IMR-90 (cell line): ENCODE measurements around the gene SRMS. TPM values are rescaled to one million over a fixed set of nuclear protein-coding genes. Genes with fewer than 3 reads are reported as not detected.

Experiments
- ATAC-seq: fragments of 200-7000 bp; cut with Tn5 transposase; 2 replicates; pipeline ENCODE4 v1.9.1; 2020; ENCODE audit warnings: low read depth, mild to moderate bottlenecking, moderate library complexity
- BruUV-seq: library from RNA; stranded (reverse); fragments of 400-500 nt; replicated peaks from 2 replicates; lab custom pipeline; 2021; lab: Mats Ljungman, UMichigan
- CTCF ChIA-PET: fragments of 300-600 bp; formaldehyde crosslinking; extraction: SDS; loops from one replicate; lab custom pipeline; 2021; ENCODE audit warnings: antibody characterized with exemption; lab: Yijun Ruan, JAX
- POLR2A ChIA-PET: fragments of 300-600 bp; sonication (Branson Sonifier 250); formaldehyde crosslinking; loops from one replicate; lab custom pipeline; 2022; ENCODE audit warnings: antibody characterized with exemption; ENCODE audit not compliant: unreplicated experiment; lab: Charles Lee
- DNase-seq: peaks from one replicate; pipeline ENCODE4 v3.0.0; 2013
- H2AFZ ChIP-seq: replicated peaks from 2 replicates; pipeline ENCODE3; 2013; ENCODE audit warnings: low read length, mild to moderate bottlenecking; ENCODE audit not compliant: poor library complexity
- H2AK5ac ChIP-seq: 2 replicates; pipeline ENCODE4 v1.6.1; 2013; ENCODE audit warnings: low read depth, low read length, inconsistent platforms
- H2AK9ac ChIP-seq: replicated peaks from 2 replicates; pipeline ENCODE3; 2013; ENCODE audit warnings: mild to moderate bottlenecking, low read depth, low read length, moderate library complexity; ENCODE audit not compliant: poor library complexity
- H2BK120ac ChIP-seq: 2 replicates; pipeline ENCODE4 v1.6.1; 2013; ENCODE audit warnings: low read depth, low read length, inconsistent platforms
- H2BK15ac ChIP-seq: 3 replicates; pipeline ENCODE4 v1.6.1; 2013; ENCODE audit warnings: low read depth, low read length, inconsistent platforms
- H2BK20ac ChIP-seq: 2 replicates; pipeline ENCODE4 v1.6.1; 2013; ENCODE audit warnings: low read depth, mild to moderate bottlenecking, inconsistent platforms, low read length, moderate library complexity
- H2BK5ac ChIP-seq: 2 replicates; pipeline ENCODE4 v1.6.1; 2013; ENCODE audit warnings: mild to moderate bottlenecking, low read depth, low read length, inconsistent platforms; ENCODE audit not compliant: poor library complexity, severe bottlenecking
- H3K14ac ChIP-seq: replicated peaks from 2 replicates; pipeline ENCODE4 v1.6.1; 2013; ENCODE audit warnings: low read depth, low read length, inconsistent platforms
- H3K18ac ChIP-seq: 2 replicates; pipeline ENCODE4 v1.6.1; 2013; ENCODE audit warnings: low read depth, low read length, control low read depth
- H3K23ac ChIP-seq: 2 replicates; pipeline ENCODE4 v1.6.1; 2013; ENCODE audit warnings: low read depth, low read length, inconsistent platforms
- H3K27ac ChIP-seq: 2 replicates; pipeline ENCODE4 v1.5.1; 2013; ENCODE audit warnings: mild to moderate bottlenecking, control low read depth, low read length; ENCODE audit not compliant: insufficient read depth
- H3K27me3 ChIP-seq: 2 replicates; pipeline ENCODE4 v1.6.1; 2013; ENCODE audit warnings: low read length; ENCODE audit not compliant: control insufficient read depth, insufficient read depth
- H3K36me3 ChIP-seq: 2 replicates; pipeline ENCODE4 v1.6.1; 2013; ENCODE audit warnings: low read length, mixed read lengths; ENCODE audit not compliant: control insufficient read depth, insufficient read depth
- H3K4ac ChIP-seq: 2 replicates; pipeline ENCODE4 v1.6.1; 2013; ENCODE audit warnings: low read depth, low read length, inconsistent platforms
- H3K4me1 ChIP-seq: 2 replicates; pipeline ENCODE4 v1.6.1; 2013; ENCODE audit warnings: low read length, mixed read lengths; ENCODE audit not compliant: control insufficient read depth, insufficient read depth
- H3K4me2 ChIP-seq: 2 replicates; pipeline ENCODE4 v1.6.1; 2013; ENCODE audit warnings: low read depth, mild to moderate bottlenecking, control low read depth, low read length, moderate library complexity
- H3K4me3 ChIP-seq: 2 replicates; pipeline ENCODE4 v1.5.1; 2013; ENCODE audit warnings: low read depth, mild to moderate bottlenecking, control low read depth, low read length, moderate library complexity; ENCODE audit not compliant: insufficient read depth
- H3K56ac ChIP-seq: 2 replicates; pipeline ENCODE4 v1.6.1; 2013; ENCODE audit warnings: low read length, inconsistent platforms; ENCODE audit not compliant: insufficient read depth; ENCODE audit errors: extremely low read depth
- H3K79me1 ChIP-seq, 2 experiments: 2 replicates each; pipeline ENCODE4 v1.6.1; 2013; ENCODE audit warnings: low read length in 2 of 2, inconsistent platforms in 1 of 2, low read depth in 1 of 2
- H3K9ac ChIP-seq: 2 replicates; pipeline ENCODE4 v1.6.1; 2013; ENCODE audit warnings: low read depth, low read length, control low read depth
- H3K9me1 ChIP-seq: 2 replicates; pipeline ENCODE4 v1.6.1; 2013; ENCODE audit warnings: low read length, inconsistent platforms; ENCODE audit not compliant: insufficient read depth
- H3K9me3 ChIP-seq: 2 replicates; pipeline ENCODE4 v1.6.1; 2013; ENCODE audit warnings: low read length; ENCODE audit not compliant: control insufficient read depth, insufficient read depth
- H4K20me1 ChIP-seq: 2 replicates; pipeline ENCODE4 v1.6.1; 2013; ENCODE audit warnings: low read length, inconsistent platforms; ENCODE audit not compliant: insufficient read depth
- H4K5ac ChIP-seq: 2 replicates; pipeline ENCODE4 v1.6.1; 2013; ENCODE audit warnings: mild to moderate bottlenecking, low read depth, low read length, control low read depth
- H4K8ac ChIP-seq, 2 experiments: 2 replicates each; pipeline ENCODE4 v1.6.1; 2013; ENCODE audit warnings: low read depth in 2 of 2, low read length in 2 of 2, control low read depth in 1 of 2, inconsistent platforms in 1 of 2
- H4K91ac ChIP-seq: 2 replicates; pipeline ENCODE4 v1.6.1; 2013; ENCODE audit warnings: low read depth, low read length, inconsistent platforms; ENCODE audit not compliant: insufficient read depth
- MAZ ChIP-seq: IDR thresholded peaks from 2 replicates; pipeline ENCODE4 v1.6.1; 2012; ENCODE audit warnings: low read depth, mild to moderate bottlenecking, low read length, improper control_type of control experiment, moderate library complexity, borderline replicate concordance
- POLR2A ChIP-seq: IDR thresholded peaks from 2 replicates; pipeline ENCODE4 v1.6.1; 2012; ENCODE audit warnings: mild to moderate bottlenecking, low read depth, low read length
- RAD21 ChIP-seq: IDR thresholded peaks from 2 replicates; pipeline ENCODE4 v1.6.1; 2012; ENCODE audit warnings: low read length, improper control_type of control experiment
- RCOR1 ChIP-seq: IDR thresholded peaks from 2 replicates; pipeline ENCODE4 v1.6.1; 2012; ENCODE audit warnings: mild to moderate bottlenecking, low read length, improper control_type of control experiment; ENCODE audit not compliant: insufficient replicate concordance
- RFX5 ChIP-seq: IDR thresholded peaks from 2 replicates; pipeline ENCODE4 v1.8.0; 2012; ENCODE audit warnings: low read depth, mild to moderate bottlenecking, low read length, moderate library complexity
- WGBS, 2 experiments: methylation state at CpG; one replicate each; pipeline versions ENCODE4 v1.1.5 to v1.1.7; 2013; ENCODE audit warnings: missing lambda C conversion rate in 2 of 2; ENCODE audit not compliant: insufficient read length in 1 of 2; ENCODE audit errors: extremely low coverage in 2 of 2; 5-methylcytosine and 5-hydroxymethylcytosine counted together
- dilution Hi-C: fragments of 300-500 bp; cut with HindIII; formaldehyde crosslinking; loops from one replicate; pipeline ENCODE4 v1.14.3; 2018; ENCODE audit warnings: low sequenced_read_pairs; ENCODE audit not compliant: unreplicated experiment
- in situ Hi-C: fragments of 300-500 bp; cut with MboI; formaldehyde crosslinking; loops from 3 replicates; pipeline ENCODE4 v1.14.3; 2019; ENCODE audit warnings: low sequenced_read_pairs, inconsistent platforms, mixed read lengths
- intact Hi-C: fragments of 100-400 bp; cut with micrococcal nuclease; formaldehyde crosslinking; loops from 2 replicates; pipeline ENCODE4 v1.10.0; 2022
- polyA plus RNA-seq, 3 experiments: library from polyadenylated mRNA; depleted of rRNA; stranded (reverse); fragments of >200 nt; gene quantifications; 2 replicates each; pipeline ENCODE4 v1.2.3, GENCODE V29; 2012; ENCODE audit warnings: low replicate concordance in 1 of 3
- total RNA-seq: library from RNA; depleted of rRNA; stranded (reverse); fragments of >200 nt; gene quantifications from 2 replicates; pipeline ENCODE4 v1.2.3, GENCODE V29; 2012
- TF ChIP-seq, protein P1 (sequence below): fragments of 150-350 bp; IDR thresholded peaks from 2 replicates; pipeline ENCODE4 v1.6.1; 2016; ENCODE audit warnings: low read depth, mild to moderate bottlenecking, low read length, moderate library complexity, borderline replicate concordance

Gene SRMS
- total and polyA plus RNA-seq, 2 of the 4 experiments (the other 2 are of a cell fraction) = not detected

DNA sequence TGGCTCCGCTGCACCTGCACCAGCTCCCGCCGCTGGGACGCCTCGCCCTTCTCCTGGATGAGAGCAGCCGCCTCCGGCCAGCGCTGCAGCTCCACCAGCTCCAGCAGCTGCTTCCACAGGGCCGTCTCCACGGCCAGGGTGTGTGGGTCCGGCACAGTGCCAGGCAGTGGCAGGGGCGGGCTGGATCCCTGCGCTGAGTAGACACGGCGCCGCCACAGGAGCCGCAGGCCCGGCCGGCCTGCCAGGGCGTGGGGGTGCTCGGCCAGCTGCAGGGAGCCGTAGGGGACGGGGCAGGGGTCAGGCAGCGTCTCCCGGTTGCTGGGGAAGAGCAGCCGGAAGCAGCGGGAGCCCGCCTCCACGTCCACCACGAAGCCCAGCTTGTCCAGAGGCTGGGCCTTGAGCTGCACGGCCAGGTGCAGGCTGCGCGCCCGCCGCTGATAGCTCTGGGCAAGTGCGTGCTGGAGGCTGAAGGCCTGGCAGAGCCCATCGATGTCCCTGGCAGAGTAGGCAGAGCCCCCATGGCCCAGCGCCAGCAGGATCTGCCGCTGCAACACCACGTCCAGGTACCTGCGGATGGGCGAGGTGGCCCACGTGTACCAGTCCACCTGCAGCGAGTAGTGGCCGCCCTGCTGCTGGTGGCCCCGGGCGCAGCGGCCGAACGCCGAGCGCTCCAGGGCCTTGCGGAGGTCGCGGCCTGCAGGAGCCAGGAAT lies 15.8 kb upstream of the SRMS start:
- BruUV-seq = no TSS peak

More for the DNA sequence above, 15.8 kb upstream of the SRMS start:
- intact Hi-C loops = no loop called here
- no peak overlapping the region for H2BK20ac ChIP-seq
- H3K79me1 ChIP-seq = no peaks in the 10 kb centered on the region
- H2BK120ac ChIP-seq = no peak overlapping the region
- no peak overlapping the region for H3K4ac ChIP-seq
- H2BK5ac ChIP-seq = no peak overlapping the region
- no peak for DNase-seq
- no peaks in the 10 kb centered on the region for H3K9me1 ChIP-seq
- no peak overlapping the region for H3K4me2 ChIP-seq
- peaks cover 66% of the 10 kb centered on the region for H3K36me3 ChIP-seq
- H3K14ac ChIP-seq = no peak overlapping the region
- dilution Hi-C loops = no loop called here
- H3K23ac ChIP-seq = no peak overlapping the region
- no peak overlapping the region for H2AK9ac ChIP-seq
- H3K56ac ChIP-seq = no peak overlapping the region
- no peaks in the 10 kb centered on the region for H3K9me3 ChIP-seq
- H4K20me1 ChIP-seq = no peaks in the 10 kb centered on the region
- POLR2A ChIA-PET = no interaction called here
- no peak overlapping the region for H2BK15ac ChIP-seq
- H4K91ac ChIP-seq = no peak overlapping the region
- ATAC-seq = no peak
- H3K4me1 ChIP-seq = no peaks in the 10 kb centered on the region
- H4K5ac ChIP-seq = no peak overlapping the region
- H3K27me3 ChIP-seq = no peaks in the 10 kb centered on the region
- TF ChIP-seq RFX5 = no peak
- no peak for TF ChIP-seq MAZ
- TF ChIP-seq, protein P1, sequence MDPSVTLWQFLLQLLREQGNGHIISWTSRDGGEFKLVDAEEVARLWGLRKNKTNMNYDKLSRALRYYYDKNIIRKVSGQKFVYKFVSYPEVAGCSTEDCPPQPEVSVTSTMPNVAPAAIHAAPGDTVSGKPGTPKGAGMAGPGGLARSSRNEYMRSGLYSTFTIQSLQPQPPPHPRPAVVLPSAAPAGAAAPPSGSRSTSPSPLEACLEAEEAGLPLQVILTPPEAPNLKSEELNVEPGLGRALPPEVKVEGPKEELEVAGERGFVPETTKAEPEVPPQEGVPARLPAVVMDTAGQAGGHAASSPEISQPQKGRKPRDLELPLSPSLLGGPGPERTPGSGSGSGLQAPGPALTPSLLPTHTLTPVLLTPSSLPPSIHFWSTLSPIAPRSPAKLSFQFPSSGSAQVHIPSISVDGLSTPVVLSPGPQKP = no peak
- TF ChIP-seq RAD21 = no peak
- TF ChIP-seq POLR2A = no peak
- TF ChIP-seq RCOR1 = no peak
- no peak overlapping the region for H2AFZ ChIP-seq
- H3K9ac ChIP-seq = no peak overlapping the region
- no peak overlapping the region for H3K18ac ChIP-seq
- H3K27ac ChIP-seq = no peak overlapping the region
- no peak overlapping the region for H3K4me3 ChIP-seq
- 96% methylated on average over 51 of the region's 55 CpGs; no CpG with 5 or more reads in 1 of the 2 experiments for WGBS, 2 experiments
- no peak overlapping the region for H4K8ac ChIP-seq
- CTCF ChIA-PET = no interaction called here
- no peak overlapping the region for H2AK5ac ChIP-seq
- in situ Hi-C loops = no loop called here
